GM15510 (cell line): ENCODE measurements around the gene HOXD9.

ENCODE experiments used
- POLR2A ChIP-seq: IDR thresholded peaks from 3 replicates; pipeline ENCODE4 v1.6.1; 2011; ENCODE audit warnings: borderline replicate concordance; ENCODE audit not compliant: insufficient read length; ENCODE audit errors: extremely low read depth

Gene HOXD9

DNA sequence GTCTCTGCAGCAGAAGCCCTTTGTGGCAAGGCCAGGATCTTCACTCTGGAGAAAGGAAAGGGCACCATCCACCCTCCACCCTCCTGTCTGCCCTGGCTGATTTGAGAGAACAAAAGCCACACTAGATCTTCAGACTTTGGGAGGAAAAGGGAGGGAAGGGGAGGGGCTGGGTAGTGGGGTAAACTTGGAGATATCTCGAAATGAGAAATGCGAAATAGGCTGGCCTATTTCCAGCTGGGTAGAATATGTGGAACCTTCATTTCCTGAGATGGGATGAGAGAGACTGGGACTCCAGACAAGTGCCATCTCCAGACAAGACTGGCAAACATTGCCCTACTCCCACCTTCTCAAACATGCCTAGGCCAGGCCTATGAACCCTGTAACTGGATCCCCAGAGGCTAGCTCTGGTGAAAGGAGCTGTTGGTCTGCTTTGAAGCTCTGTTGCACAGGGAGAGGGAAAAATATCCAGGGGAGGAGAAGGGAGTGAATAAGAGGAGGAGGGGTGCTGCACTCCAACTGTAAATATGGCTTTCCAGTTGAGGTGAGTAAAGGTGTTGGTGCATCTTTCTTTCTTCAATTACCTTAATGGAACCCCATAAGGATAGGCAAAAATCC lies 21.2 kb upstream of the HOXD9 start:
- TF ChIP-seq POLR2A: no peak

DNA sequence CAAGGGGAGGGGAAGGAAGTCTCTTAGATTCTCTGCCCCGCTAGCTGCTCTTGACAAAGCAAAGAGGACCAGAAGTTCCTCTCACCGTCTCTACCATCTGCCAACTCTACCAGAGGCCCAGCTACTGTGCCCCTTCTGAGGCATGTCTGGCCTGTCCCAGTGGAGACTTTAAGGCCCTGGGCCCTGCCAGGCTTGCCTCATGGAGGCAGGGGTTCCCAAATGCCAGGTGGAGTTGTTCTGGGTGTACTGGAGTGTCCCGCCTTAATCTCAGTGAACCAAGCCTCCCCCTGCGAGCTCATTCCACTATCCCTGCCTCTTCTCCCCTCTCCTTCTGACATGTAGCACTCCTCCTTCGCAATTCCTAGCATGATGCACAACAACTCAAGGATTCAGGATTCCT lies 20.7 kb upstream of the HOXD9 start:
- TF ChIP-seq POLR2A: no peak

DNA sequence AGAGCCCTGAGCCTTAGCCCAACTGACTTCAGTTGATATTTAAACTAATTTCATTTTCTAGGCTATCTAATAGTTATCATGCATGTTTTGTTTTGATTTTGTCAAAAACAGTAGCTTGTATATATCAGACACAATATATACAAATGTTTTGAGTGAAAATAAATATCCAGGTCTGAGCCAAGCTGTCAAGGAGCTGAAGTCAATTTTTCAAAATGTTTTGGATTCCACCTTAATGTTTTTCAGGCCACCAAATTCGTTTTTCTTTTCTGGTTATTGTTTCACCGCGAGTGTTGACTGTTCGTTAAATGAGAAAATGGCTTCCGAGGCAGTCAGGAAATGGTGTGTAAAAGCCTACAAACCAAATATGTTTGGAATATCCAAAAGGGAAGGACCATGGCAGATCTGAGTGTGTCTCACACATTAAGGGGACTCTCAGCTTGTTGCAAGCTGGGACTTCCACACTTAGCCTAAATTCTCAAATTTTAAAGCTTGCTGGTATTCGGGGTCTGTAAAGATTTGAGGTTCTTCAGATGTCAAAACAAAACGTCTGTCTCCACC lies 20.1 kb upstream of the HOXD9 start:
- TF ChIP-seq POLR2A: no peak

DNA sequence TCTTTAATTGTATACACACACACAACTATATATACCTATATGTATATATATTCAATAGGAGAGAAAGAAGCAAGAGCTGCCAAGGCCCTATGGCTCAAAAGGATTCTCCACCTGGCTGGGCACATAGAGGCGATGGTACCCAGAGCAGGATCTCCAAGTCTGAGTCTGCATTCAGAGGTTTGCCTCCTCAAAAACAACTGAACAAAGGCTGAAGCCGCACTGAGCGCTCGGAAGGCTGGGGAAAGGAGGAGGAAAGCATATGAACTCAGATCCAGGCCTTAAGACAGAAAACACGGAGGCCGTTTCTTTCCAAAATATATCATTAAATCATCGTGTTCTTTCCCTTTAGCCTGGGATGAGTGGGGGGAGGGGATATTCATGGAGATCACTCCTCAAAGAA lies 19.3 kb upstream of the HOXD9 start:
- no peak for TF ChIP-seq POLR2A

DNA sequence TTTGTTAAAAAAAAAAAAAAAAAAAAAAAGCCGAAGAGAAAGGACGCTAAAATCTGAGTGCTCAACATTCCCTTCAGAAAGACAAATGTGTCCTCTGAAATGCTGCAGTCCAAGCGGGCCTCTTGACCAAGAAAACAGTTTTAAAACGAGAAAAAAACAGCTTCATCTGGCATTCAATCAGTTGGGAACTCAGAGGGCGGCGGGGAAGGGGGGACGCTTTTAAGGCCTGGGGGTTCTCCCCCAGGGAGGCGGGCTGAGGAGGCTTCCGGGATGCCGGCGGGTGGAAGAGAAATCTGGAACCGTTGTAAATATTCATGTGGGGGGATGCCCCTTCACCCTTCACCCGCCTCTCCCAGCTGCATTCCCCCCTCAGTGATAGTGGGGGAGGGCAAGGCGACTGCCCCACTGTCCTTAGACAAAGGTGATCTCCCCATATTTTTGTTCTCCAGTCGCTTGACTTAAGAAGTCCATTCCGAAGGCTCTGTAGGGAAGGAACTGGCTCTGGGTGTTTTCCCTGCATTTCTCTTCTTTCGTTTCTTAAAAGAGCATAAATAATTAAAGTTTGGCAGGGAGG lies 18.7 kb upstream of the HOXD9 start:
- no peak for TF ChIP-seq POLR2A

DNA sequence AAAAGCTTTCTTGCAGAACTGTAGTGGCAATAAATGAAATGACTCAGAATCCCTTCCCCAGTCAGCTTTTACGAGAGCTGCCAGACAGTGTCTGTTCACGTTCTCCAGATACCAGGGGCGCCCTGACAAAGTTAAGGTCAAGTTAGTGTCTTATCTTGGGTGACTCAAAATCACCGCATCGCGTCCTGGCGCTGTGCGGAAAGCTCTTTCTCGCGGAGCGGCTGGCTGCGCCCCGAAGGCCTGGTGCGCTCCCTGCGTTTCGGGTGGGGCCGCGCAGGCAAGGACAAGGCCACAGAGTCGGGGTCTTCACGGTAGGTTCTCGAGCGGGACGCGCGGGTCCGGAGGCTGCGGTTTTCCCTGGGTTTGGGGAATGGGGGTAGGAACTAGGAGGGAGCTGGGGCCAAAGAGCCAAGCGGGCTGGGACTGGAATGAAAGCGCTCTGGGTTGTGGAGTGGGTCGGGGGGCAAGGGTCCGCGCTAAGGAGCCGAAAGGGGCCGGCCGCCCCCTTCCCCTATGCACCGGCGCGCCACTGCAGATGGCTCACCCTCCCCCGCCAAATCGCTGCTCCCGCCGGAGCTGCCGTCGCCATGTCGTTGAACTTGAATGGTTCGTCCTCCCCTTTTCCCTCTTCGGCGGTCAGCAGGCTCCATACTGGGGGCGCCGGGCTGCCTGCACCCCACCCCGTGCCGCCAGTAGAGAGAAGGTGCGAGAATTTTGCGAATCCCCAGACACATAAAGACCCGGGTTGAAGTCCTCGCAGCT lies 18.0 kb upstream of the HOXD9 start:
- no peak for TF ChIP-seq POLR2A

DNA sequence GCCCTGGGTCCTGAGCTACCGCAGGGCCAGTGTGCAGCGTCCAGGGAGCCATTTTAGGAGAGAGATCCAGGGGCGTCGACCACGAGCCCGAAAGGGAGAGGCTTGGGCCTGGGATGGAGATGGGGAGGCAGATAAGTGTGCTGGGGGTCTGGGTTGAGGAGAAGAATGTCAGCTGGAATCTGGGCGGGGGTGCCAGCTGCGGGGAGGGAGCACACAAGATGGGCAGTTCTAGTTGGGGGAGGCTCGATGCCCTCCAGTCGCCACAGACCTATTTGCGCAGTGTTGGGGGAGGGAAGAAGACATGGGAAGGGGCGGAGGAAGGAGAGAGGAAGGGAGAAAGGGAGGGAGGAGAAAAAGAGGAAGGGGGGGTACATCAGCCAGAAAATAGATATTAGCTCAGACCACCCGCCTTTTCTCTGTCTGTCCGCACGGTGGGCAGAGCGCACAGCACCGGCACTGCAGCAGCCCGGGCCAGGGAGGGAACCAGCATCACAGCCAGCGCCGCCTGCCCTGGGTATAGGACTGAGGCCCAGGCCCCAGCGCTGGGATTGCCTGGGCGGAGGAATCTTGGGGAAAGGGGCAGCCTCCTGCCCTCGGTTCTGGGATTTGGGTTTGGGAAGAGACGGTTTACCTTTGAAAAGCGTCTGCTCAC lies 17.3 kb upstream of the HOXD9 start:
- no peak for TF ChIP-seq POLR2A

DNA sequence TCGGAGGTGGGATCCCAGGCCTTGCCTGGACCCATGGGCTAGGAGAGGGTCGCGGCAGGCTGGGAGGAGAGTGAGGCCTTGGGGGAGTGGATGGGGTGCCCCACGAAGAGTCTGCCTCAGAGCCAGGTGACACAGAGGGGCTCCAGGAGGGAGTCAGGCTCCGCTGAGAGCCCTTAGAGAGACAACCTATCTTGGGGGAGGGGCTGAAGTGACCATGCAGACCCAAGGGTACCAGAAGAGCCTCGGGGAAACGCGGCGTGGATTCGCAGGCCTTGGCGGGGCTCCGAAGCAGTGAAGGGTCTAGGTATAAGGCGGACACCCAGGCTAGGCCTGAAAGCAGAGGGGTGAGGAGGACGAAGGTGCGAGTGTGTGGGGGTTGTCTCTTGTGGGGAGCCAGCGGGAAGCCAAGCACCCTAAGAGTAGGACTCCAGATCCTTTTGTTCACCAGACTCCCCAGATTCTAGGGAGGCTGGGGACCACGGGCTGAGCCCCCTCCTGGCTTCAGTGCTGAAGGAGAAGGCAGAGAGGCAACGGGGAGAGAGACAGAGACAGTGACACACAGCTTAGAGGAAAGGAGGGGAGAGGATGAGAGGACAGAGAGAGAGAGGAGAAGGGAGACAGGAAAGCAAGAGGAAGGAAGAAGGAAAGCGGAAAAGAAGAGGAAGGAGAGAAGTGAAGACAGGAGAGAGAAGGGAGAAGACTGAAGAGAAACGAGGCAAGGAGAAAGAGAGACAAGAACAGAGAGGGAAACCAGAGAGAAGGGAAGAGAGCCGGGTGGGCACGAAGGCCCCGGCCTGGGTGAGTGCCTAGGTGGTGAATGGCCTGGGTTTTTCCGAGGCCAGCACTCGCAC lies 16.6 kb upstream of the HOXD9 start:
- no peak for TF ChIP-seq POLR2A

DNA sequence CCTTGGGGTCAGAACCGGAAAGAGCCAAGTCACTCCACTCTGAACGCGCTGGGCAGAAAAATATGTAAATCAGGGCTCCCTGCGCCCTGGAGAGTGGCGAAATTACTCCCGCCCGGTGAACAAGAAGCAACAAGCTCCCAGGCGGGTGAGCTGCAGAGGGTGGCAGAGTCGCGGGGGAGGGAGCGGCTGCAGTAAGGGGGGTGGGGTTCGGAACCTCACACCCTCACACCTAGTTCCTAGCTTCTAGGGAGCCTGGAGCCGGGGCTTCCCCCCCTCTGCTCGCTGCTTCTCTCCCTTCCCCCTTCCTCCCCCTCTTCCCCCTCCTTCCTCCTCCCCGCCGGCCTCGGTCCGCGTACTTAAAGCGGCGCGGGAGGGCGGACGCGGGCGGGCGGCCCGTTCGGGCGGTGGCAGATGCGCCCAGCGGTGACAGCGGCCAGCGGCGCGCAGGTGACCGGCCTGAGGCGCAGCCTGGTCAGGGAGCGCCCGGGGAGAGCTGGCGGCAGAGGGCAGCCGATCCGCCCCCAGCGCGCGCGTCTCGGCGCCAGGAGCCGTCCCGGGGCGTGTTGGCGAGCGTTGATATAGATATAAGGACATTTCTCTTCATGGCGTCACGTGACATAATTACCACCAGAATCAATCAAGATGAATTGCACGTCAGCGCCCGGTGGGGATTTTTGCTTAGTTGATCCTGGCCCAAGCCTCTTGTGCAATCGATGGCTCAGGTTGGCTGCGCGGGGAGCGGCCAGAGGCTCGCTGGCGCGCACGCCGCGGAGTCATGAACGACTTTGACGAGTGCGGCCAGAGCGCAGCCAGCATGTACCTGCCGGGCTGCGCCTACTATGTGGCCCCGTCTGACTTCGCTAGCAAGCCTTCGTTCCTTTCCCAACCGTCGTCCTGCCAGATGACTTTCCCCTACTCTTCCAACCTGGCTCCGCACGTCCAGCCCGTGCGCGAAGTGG lies 15.7 kb upstream of the HOXD9 start, which contains the start of gene HOXD11:
Gene HOXD11 (plus strand): TSS at position 700 of the 959 bp plus-strand sequence. CDS start 76 bp downstream, at position 776.
- no peak for TF ChIP-seq POLR2A

DNA sequence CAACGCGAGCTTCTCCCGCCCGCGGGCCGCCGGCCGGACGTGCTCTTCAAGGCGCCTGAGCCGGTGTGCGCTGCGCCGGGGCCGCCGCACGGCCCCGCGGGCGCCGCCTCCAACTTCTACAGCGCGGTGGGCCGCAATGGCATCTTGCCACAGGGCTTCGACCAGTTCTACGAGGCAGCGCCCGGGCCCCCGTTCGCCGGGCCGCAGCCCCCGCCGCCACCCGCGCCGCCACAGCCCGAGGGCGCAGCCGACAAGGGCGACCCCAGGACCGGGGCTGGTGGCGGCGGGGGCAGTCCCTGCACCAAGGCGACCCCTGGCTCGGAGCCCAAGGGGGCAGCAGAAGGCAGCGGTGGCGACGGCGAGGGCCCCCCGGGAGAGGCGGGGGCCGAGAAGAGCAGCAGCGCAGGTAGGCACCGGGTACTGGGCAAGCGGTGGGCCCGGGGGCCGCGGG lies 14.8 kb upstream of the HOXD9 start:
- no peak for TF ChIP-seq POLR2A

DNA sequence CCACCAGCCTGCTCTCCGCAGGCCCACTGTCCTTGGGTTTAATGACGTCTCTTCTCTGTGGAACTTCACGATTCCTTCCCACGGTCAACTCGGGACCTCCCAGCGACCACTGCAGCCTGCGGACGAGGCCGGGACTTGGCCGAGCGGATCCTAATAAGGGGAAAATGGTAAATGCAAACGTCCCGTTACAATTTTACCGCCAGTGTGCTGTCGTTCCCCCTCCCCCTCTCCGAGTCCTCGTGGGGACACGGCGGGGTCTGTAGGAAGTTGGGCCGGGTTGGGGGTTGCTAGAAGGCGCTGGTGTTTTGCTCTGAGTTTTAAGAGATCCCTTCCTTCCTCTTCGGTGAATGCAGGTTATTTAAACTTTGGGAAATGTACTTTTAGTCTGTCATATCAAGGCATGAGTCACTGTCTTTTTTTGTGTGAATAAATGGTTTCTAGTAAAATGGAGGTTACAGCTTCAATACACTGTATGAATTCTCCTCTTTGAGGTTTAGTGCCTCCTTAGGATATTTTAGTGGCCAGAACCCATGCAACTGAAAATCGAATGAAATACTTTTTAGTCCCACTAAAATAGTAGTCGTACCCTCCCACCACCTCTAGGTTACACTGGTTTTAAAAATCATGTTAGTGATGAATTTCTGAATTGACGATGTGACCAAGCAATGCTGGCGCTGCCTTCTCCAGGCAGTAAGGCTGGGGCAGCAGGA lies 13.2 kb upstream of the HOXD9 start:
- TF ChIP-seq POLR2A: no peak

DNA sequence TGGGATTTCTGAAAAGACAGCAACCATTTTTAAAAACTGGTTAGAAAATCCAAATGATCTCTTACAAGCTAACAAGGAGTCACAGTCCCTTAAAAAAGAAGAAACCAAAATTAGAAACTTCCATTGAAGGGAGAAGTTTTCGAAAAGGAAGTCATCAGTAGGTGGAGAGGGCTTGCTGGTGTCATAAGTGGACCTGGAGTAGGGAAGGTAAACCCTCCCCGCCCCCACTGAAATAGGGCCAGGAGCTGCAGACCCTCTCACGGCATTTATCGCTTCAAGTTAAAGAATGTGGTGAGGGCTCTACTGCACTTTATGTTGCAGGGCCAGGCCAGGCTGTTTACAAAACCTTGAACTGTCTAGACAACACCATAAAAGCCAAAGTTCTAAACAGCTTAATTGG lies 12.6 kb upstream of the HOXD9 start:
- no peak for TF ChIP-seq POLR2A
